HCT116 (cell line): ENCODE data around the gene C1orf159.

Experiments
- CTCF ChIP-seq, 3 experiments: fragments of 200-600 bp in 1 of 3; sonication (generic) in 1 of 3; IDR thresholded peaks in 2 of 3; conservative IDR thresholded peaks in 1 of 3; 2 replicates each; pipeline ENCODE4 v1.5.1; 2012 to 2017; ENCODE audit warnings: low read depth in 2 of 3, low read length in 2 of 3, antibody characterized with exemption in 1 of 3, borderline replicate concordance in 1 of 3, control low read depth in 1 of 3, mild to moderate bottlenecking in 1 of 3, mixed read lengths in 1 of 3, mixed run types in 1 of 3, moderate library complexity in 1 of 3; ENCODE audit not compliant: insufficient read depth in 1 of 3
- EZH2 ChIP-seq: fragments of 200-600 bp; sonication (generic); IDR thresholded peaks from 2 replicates; pipeline ENCODE4 v1.6.1; 2017; ENCODE audit warnings: antibody characterized with exemption, mixed run types
- FOSL1 ChIP-seq: IDR thresholded peaks from 2 replicates; pipeline ENCODE4 v1.6.1; 2012; ENCODE audit warnings: low read depth
- ZNF274 ChIP-seq: fragments of 200-500 bp; sonication (Bioruptor generic); IDR thresholded peaks from 2 replicates; pipeline ENCODE4 v1.6.1; 2014; ENCODE audit warnings: mild to moderate bottlenecking, low read depth, low read length, inconsistent platforms
- TF ChIP-seq, protein P1 (sequence below): IDR thresholded peaks from 2 replicates; pipeline ENCODE4 v1.6.1; 2012

GRCh38 chr1:1066403-1067283 is 49.2 kb downstream of the C1orf159 start:
- no peak for TF ChIP-seq CTCF (IDR thresholded peaks at IDR 0.05 in 2 of 3, conservative IDR thresholded peaks at IDR 0.05 in 1 of 3; ENCODE audit: borderline replicate concordance in 1 of 3, insufficient read depth in 1 of 3, low read depth in 2 of 3, low read length in 2 of 3)
- no peak for TF ChIP-seq EZH2
- TF ChIP-seq FOSL1, result no peak
- TF ChIP-seq ZNF274, result no peak
- TF ChIP-seq, protein P1, sequence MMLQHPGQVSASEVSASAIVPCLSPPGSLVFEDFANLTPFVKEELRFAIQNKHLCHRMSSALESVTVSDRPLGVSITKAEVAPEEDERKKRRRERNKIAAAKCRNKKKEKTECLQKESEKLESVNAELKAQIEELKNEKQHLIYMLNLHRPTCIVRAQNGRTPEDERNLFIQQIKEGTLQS, result no peak
